Measurements from ENCODE around the gene TATDN3. TPM values are rescaled to one million over a fixed set of nuclear protein-coding genes. Genes with fewer than 3 reads are reported as not detected.

Gene TATDN3
- total and polyA plus RNA-seq, 11 donors, result 18.2 to 30.3 (median 24.1) TPM

DNA sequence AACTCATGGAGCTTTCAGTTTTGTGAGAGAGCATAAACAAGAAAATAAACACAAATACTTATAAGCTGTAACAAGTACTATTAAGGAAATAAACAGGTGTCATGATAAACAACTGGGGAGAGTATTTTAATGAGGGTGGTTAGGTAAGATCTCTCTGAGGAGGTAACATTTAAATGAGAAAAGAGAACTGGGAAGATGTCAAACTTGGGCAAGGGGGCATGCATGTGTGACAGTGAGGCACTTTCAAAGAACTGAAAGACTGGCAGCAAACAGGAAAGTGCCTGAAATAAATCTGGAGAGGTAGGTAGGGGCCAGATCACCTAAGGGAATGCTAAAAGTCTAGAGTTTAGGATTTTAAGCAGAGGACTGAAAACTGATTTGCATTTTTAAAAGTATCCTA lies 37.9 kb upstream of the TATDN3 start:
- no peak for TF ChIP-seq CTCF (IDR thresholded peaks at IDR 0.05)
- no peak for TF ChIP-seq POLR2A (IDR thresholded peaks at IDR 0.05)
- Histone ChIP-seq H3K27me3 (no peaks in the 10 kb centered on the region), H3K4me3 (no peak overlapping the region), H3K4me1 (peaks cover 0 to 56% (median 17%) of the 10 kb centered on the region in 12 donors), H3K9me3 (no peaks in the 10 kb centered on the region), H3K27ac (peak overlapping the region in 1 of 12 donors; percentile 84), H3K36me3 (no peaks in the 10 kb centered on the region)
- no peak for DNase-seq
- ATAC-seq, result no peak
- intact Hi-C loops (cut with DNase I), result no loop called here

DNA sequence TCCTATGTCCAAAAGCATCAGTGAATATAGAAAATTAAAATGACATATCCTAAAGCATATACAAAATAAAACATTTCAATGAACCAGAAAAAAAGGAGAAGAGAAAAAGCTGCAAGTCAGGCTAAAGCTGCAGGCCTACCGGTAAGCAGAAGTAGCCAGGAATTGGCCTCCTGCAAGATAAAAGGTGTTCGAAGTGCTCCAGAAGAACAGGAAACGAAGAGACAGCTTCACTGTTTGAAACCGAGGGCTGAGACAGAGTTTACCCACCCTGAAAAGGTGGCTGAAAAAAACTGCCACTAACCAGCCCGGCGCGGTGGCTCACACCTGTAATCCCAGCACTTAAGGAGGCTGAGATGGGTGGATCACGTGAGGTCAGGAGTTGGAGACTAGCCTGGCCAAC lies 37.5 kb upstream of the TATDN3 start:
- no peak for DNase-seq
- WGBS, 4 donors, result 71 to 87% (median 83%) methylated on average over 8 of the region's 8 CpGs
- H3K9me3 ChIP-seq, result no peaks in the 10 kb centered on the region
- no peak overlapping the region for H3K4me3 ChIP-seq
- intact Hi-C loops (cut with DNase I), result no loop called here
- ATAC-seq, result no peak
- no peaks in the 10 kb centered on the region for H3K36me3 ChIP-seq
- peaks cover 0 to 56% (median 17%) of the 10 kb centered on the region in 12 donors for H3K4me1 ChIP-seq
- no peak for TF ChIP-seq POLR2A (IDR thresholded peaks at IDR 0.05)
- no peak for TF ChIP-seq CTCF (IDR thresholded peaks at IDR 0.05)
- H3K27ac ChIP-seq, result peak overlapping the region in 1 of 12 donors; percentile 84
- H3K27me3 ChIP-seq, result no peaks in the 10 kb centered on the region

DNA sequence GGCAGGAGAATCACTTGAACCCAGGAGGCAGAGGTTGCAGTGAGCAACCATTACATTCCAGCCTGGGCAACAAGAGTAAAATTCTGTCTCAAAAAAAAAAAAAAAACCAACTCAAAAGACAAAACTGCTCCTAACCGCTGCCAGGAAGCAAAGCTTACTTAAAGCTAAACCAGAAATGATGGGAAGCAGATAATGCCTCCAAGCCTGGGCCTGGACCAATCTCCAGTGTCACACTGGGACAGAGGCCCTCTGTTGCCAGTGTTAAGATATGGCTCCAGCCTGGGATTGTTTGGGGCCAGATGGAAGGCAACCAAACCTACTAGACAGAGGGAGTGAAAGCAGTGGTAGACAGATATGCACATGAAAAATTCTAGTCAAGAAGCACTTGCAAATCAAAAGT lies 37.0 kb upstream of the TATDN3 start:
- H3K36me3 ChIP-seq, result no peaks in the 10 kb centered on the region
- TF ChIP-seq POLR2A (IDR thresholded peaks at IDR 0.05) (no peak), CTCF (IDR thresholded peaks at IDR 0.05) (no peak)
- peaks cover 0 to 53% (median 16%) of the 10 kb centered on the region in 12 donors for H3K4me1 ChIP-seq
- ATAC-seq, result peak; percentile 57 to 88 (median 76)
- peak overlapping the region in 1 of 12 donors; percentile 84 for H3K27ac ChIP-seq
- no peaks in the 10 kb centered on the region for H3K27me3 ChIP-seq
- DNase-seq, result peak in 1 of 5 donors; percentile 39
- 58 to 66% (median 65%) methylated on average over 1 of the region's 1 CpG for WGBS, 4 donors
- intact Hi-C loops (cut with DNase I), result no loop called here
- no peak overlapping the region for H3K4me3 ChIP-seq
- no peaks in the 10 kb centered on the region for H3K9me3 ChIP-seq

- no peak overlapping the region for H3K27ac ChIP-seq
- H3K36me3 ChIP-seq, result peaks cover 0 to 11% (median 0%) of the 10 kb centered on the region in 9 donors
- H3K4me3 ChIP-seq, result no peak overlapping the region
- TF ChIP-seq CTCF (IDR thresholded peaks at IDR 0.05) (no peak), POLR2A (IDR thresholded peaks at IDR 0.05) (no peak)
- intact Hi-C loops (cut with DNase I), result loop anchor here in 1 of 10 donors (10.0 kb wide), 1 partner anchor 275 kb away; no protein-coding TSS in a partner anchor
- H3K9me3 ChIP-seq, result no peaks in the 10 kb centered on the region
- H3K27me3 ChIP-seq, result no peaks in the 10 kb centered on the region
- peak in 2 of 4 donors; percentile 18 to 44 for ATAC-seq
- 90 to 99% (median 95%) methylated on average over 3 to 5 of the region's 5 CpGs for WGBS, 4 donors
- peaks cover 0 to 12% (median 4%) of the 10 kb centered on the region in 12 donors for H3K4me1 ChIP-seq
- DNase-seq, result no peak
Observed at GRCh38 chr1:212759683-212760082, 32.0 kb upstream of the TATDN3 start.
